ENCODE data around the gene GPRC5C.

DNA sequence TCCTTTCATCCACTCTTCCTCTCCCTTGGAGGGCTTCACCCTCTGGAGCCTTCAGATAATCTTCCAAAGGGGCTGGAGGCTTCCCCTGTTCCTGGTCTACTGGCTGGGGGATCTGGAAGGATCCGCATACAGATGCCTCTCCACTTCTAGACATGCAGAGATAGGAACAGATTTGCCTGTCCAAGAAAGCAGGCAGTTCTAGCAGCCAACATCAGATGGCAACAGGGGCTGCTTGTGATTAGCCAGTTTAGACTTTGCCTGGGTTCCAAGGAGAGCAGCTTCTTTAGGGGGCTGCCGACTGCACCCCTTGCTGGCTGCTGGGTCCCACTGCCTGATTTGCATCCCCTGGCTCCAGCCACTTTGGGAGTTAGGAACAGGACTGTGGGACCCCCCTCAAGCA lies 28.4 kb downstream of the GPRC5C start:
- TF ChIP-seq, protein P1, sequence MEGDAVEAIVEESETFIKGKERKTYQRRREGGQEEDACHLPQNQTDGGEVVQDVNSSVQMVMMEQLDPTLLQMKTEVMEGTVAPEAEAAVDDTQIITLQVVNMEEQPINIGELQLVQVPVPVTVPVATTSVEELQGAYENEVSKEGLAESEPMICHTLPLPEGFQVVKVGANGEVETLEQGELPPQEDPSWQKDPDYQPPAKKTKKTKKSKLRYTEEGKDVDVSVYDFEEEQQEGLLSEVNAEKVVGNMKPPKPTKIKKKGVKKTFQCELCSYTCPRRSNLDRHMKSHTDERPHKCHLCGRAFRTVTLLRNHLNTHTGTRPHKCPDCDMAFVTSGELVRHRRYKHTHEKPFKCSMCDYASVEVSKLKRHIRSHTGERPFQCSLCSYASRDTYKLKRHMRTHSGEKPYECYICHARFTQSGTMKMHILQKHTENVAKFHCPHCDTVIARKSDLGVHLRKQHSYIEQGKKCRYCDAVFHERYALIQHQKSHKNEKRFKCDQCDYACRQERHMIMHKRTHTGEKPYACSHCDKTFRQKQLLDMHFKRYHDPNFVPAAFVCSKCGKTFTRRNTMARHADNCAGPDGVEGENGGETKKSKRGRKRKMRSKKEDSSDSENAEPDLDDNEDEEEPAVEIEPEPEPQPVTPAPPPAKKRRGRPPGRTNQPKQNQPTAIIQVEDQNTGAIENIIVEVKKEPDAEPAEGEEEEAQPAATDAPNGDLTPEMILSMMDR (IDR thresholded peaks at IDR 0.05; ENCODE audit: control extremely low read depth in 1 of 3, insufficient read depth in 1 of 3, low read depth in 1 of 3, low read length in 3 of 3), result no peak
- TF ChIP-seq, protein P2, sequence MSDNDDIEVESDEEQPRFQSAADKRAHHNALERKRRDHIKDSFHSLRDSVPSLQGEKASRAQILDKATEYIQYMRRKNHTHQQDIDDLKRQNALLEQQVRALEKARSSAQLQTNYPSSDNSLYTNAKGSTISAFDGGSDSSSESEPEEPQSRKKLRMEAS (IDR thresholded peaks at IDR 0.05), result no peak
- no peak for TF ChIP-seq EZH2 (IDR thresholded peaks at IDR 0.05; ENCODE audit: low read depth, low read length, severe bottlenecking)
- no peak for TF ChIP-seq TAF7 (optimal IDR thresholded peaks at IDR 0.05; ENCODE audit: borderline replicate concordance, low read depth, low read length)
- TF ChIP-seq CEBPB (IDR thresholded peaks at IDR 0.05; ENCODE audit: low read depth, low read length), result no peak
- TF ChIP-seq CBX8 (IDR thresholded peaks at IDR 0.05; ENCODE audit: borderline replicate concordance, low read depth, low read length), result no peak
- no peak for TF ChIP-seq POLR2AphosphoS5 (IDR thresholded peaks at IDR 0.05; ENCODE audit: low read depth, low read length)
- no peak for TF ChIP-seq POLR2A (IDR thresholded peaks at IDR 0.05; ENCODE audit: control extremely low read depth in 1 of 2, low read depth in 2 of 2, low read length in 2 of 2)
